ENCODE data around the gene CTSC. TPM values are rescaled to one million over a fixed set of nuclear protein-coding genes. Genes with fewer than 3 reads are reported as not detected.

The CTSC gene
- total RNA-seq (10 to 100 TPM; 42.7 to 64.5 (median 56.1) TPM), total RNA-seq (35.0 to 146 (median 84.2) reads per million in 29 experiments)
- total RNA-seq (2013): 140 TPM

GRCh38 chr11:88337181-88337986, at the start of gene CTSC:
Gene CTSC (minus strand): TSS chr11:88337736. CDS start chr11:88337672, 64 bp downstream.
- peak within 1 kb of the TSS; percentile 81 to 94 for H3K4me3 ChIP-seq (ENCODE audit: control insufficient read depth in 1 of 2, extremely low read depth in 1 of 2, low read length in 1 of 2)
- peaks cover 15 to 35% of the 10 kb centered on the region in 2 experiments for H3K4me1 ChIP-seq (ENCODE audit: control insufficient read depth in 1 of 2, extremely low read depth in 1 of 2, insufficient read depth in 2 of 2, low read length in 2 of 2)
- H3K4me1 Mint-ChIP-seq: peaks cover 53 to 72% (median 61%) of the 10 kb centered on the region in 3 donors
- H3K9me3 ChIP-seq: no peaks in the 10 kb centered on the region
- H3K27me3 ChIP-seq (replicated peaks in 1 of 2; ENCODE audit: control insufficient read depth in 2 of 2, extremely low read depth in 1 of 2, insufficient read depth in 2 of 2, low read length in 1 of 2): no peaks in the 10 kb centered on the region
- ChIA-PET POLR2A (interaction anchor here (0.6 to 1.7 kb wide), 5 partner anchors 10 to 46 kb away, joined by 3 to 5 read pairs (median 4); no protein-coding TSS in a partner anchor), CTCF (interaction anchor here (0.7 to 1.8 kb wide), 7 partner anchors 8 to 164 kb away, joined by 3 to 6 read pairs (median 5); no protein-coding TSS in a partner anchor)
- H3K4me3 Mint-ChIP-seq: peak within 1 kb of the TSS; percentile 99 to 100 (median 100)
- H3K36me3 Mint-ChIP-seq: peaks cover 19% of the 10 kb centered on the region
- H3K27ac ChIP-seq (ENCODE audit: low read length): peak within 1 kb of the TSS; percentile 71
- DNase-seq: peak; percentile 81 to 93 (median 89)
- under 1% methylated on average over 52 of the region's 54 CpGs for WGBS (ENCODE audit: insufficient coverage)
- H3K27ac Mint-ChIP-seq: peak within 1 kb of the TSS; percentile 98
- no peaks in the 10 kb centered on the region for H3K27me3 Mint-ChIP-seq
- H3K36me3 ChIP-seq (ENCODE audit: control insufficient read depth in 2 of 2, extremely low read depth in 1 of 2, insufficient read depth in 1 of 2, low read length in 1 of 2): peaks cover 0 to 15% of the 10 kb centered on the region in 2 donors
- no peaks in the 10 kb centered on the region for H3K9me3 Mint-ChIP-seq
- ATAC-seq (replicated peaks in 1 of 4): peak; percentile 92 to 94 (median 94)

GRCh38 chr11:88384669-88385005, 47.1 kb upstream of the CTSC start:
- Mint-ChIP-seq H3K4me3 (no peak overlapping the region), H3K27ac (no peak overlapping the region), H3K4me1 (peaks cover 0 to 4% (median 0%) of the 10 kb centered on the region in 3 donors), H3K9me3 (no peaks in the 10 kb centered on the region), H3K36me3 (no peaks in the 10 kb centered on the region), H3K27me3 (no peaks in the 10 kb centered on the region)
- CTCF ChIA-PET: no interaction called here
- no peak for ATAC-seq (replicated peaks in 1 of 4)
- H3K36me3 ChIP-seq (ENCODE audit: control insufficient read depth in 2 of 2, extremely low read depth in 1 of 2, insufficient read depth in 1 of 2, low read length in 1 of 2): no peaks in the 10 kb centered on the region
- no CpG with 5 or more reads among the region's 3 CpGs for WGBS (ENCODE audit: insufficient coverage)
- no peak for DNase-seq
- H3K4me3 ChIP-seq (ENCODE audit: control insufficient read depth in 1 of 2, extremely low read depth in 1 of 2, low read length in 1 of 2): no peak overlapping the region
- no peaks in the 10 kb centered on the region for H3K4me1 ChIP-seq (ENCODE audit: control insufficient read depth in 1 of 2, extremely low read depth in 1 of 2, insufficient read depth in 2 of 2, low read length in 2 of 2)
- no peaks in the 10 kb centered on the region for H3K27me3 ChIP-seq (replicated peaks in 1 of 2; ENCODE audit: control insufficient read depth in 2 of 2, extremely low read depth in 1 of 2, insufficient read depth in 2 of 2, low read length in 1 of 2)
- no peaks in the 10 kb centered on the region for H3K9me3 ChIP-seq
- H3K27ac ChIP-seq (ENCODE audit: low read length): no peak overlapping the region
- POLR2A ChIA-PET: no interaction called here

GRCh38 chr11:88384004-88384668, 46.6 kb upstream of the CTSC start:
- CTCF ChIA-PET: no interaction called here
- POLR2A ChIA-PET: no interaction called here
- Histone ChIP-seq H3K27me3 (replicated peaks in 1 of 2; ENCODE audit: control insufficient read depth in 2 of 2, extremely low read depth in 1 of 2, insufficient read depth in 2 of 2, low read length in 1 of 2) (no peaks in the 10 kb centered on the region), H3K36me3 (ENCODE audit: control insufficient read depth in 2 of 2, extremely low read depth in 1 of 2, insufficient read depth in 1 of 2, low read length in 1 of 2) (no peaks in the 10 kb centered on the region), H3K27ac (ENCODE audit: low read length) (no peak overlapping the region), H3K4me1 (ENCODE audit: control insufficient read depth in 1 of 2, extremely low read depth in 1 of 2, insufficient read depth in 2 of 2, low read length in 2 of 2) (no peaks in the 10 kb centered on the region), H3K9me3 (no peaks in the 10 kb centered on the region), H3K4me3 (ENCODE audit: control insufficient read depth in 1 of 2, extremely low read depth in 1 of 2, low read length in 1 of 2) (no peak overlapping the region)
- H3K27ac Mint-ChIP-seq: no peak overlapping the region
- DNase-seq: no peak
- 100% methylated on average over 1 of the region's 4 CpGs for whole genome bisulfite sequencing (ENCODE audit: insufficient coverage)
- no peak overlapping the region for H3K4me3 Mint-ChIP-seq
- no peaks in the 10 kb centered on the region for H3K9me3 Mint-ChIP-seq
- no peaks in the 10 kb centered on the region for H3K36me3 Mint-ChIP-seq
- H3K27me3 Mint-ChIP-seq: no peaks in the 10 kb centered on the region
- ATAC-seq (replicated peaks in 1 of 4): no peak
- H3K4me1 Mint-ChIP-seq: peaks cover 0 to 4% (median 0%) of the 10 kb centered on the region in 3 donors

GRCh38 chr11:88383447-88383846, 45.9 kb upstream of the CTSC start:
- Mint-ChIP-seq H3K36me3 (no peaks in the 10 kb centered on the region), H3K4me1 (peaks cover 0 to 4% (median 0%) of the 10 kb centered on the region in 3 donors), H3K4me3 (no peak overlapping the region), H3K9me3 (no peaks in the 10 kb centered on the region), H3K27me3 (no peaks in the 10 kb centered on the region), H3K27ac (no peak overlapping the region)
- H3K4me3 ChIP-seq (ENCODE audit: control insufficient read depth in 1 of 2, extremely low read depth in 1 of 2, low read length in 1 of 2): no peak overlapping the region
- no peaks in the 10 kb centered on the region for H3K27me3 ChIP-seq (replicated peaks in 1 of 2; ENCODE audit: control insufficient read depth in 2 of 2, extremely low read depth in 1 of 2, insufficient read depth in 2 of 2, low read length in 1 of 2)
- no peak overlapping the region for H3K27ac ChIP-seq (ENCODE audit: low read length)
- H3K36me3 ChIP-seq (ENCODE audit: control insufficient read depth in 2 of 2, extremely low read depth in 1 of 2, insufficient read depth in 1 of 2, low read length in 1 of 2): no peaks in the 10 kb centered on the region
- ChIA-PET POLR2A (interaction anchor here in 1 of 2 donors (0.6 kb wide), 1 partner anchor 16 kb away, joined by 4 read pairs; no protein-coding TSS in a partner anchor), CTCF (interaction anchor here in 1 of 2 donors (0.5 kb wide), 1 partner anchor 48 kb away, joined by 3 read pairs; no protein-coding TSS in a partner anchor)
- DNase-seq (no peak), ATAC-seq (replicated peaks in 1 of 4) (no peak)
- 83% methylated on average over 1 of the region's 3 CpGs for WGBS (ENCODE audit: insufficient coverage)
- H3K9me3 ChIP-seq: no peaks in the 10 kb centered on the region
- no peaks in the 10 kb centered on the region for H3K4me1 ChIP-seq (ENCODE audit: control insufficient read depth in 1 of 2, extremely low read depth in 1 of 2, insufficient read depth in 2 of 2, low read length in 2 of 2)

- Histone ChIP-seq H3K9me3 (no peaks in the 10 kb centered on the region), H3K4me1 (ENCODE audit: control insufficient read depth in 1 of 2, extremely low read depth in 1 of 2, insufficient read depth in 2 of 2, low read length in 2 of 2) (no peaks in the 10 kb centered on the region), H3K36me3 (ENCODE audit: control insufficient read depth in 2 of 2, extremely low read depth in 1 of 2, insufficient read depth in 1 of 2, low read length in 1 of 2) (no peaks in the 10 kb centered on the region), H3K27me3 (replicated peaks in 1 of 2; ENCODE audit: control insufficient read depth in 2 of 2, extremely low read depth in 1 of 2, insufficient read depth in 2 of 2, low read length in 1 of 2) (no peaks in the 10 kb centered on the region), H3K27ac (ENCODE audit: low read length) (no peak overlapping the region), H3K4me3 (ENCODE audit: control insufficient read depth in 1 of 2, extremely low read depth in 1 of 2, low read length in 1 of 2) (no peak overlapping the region)
- H3K36me3 Mint-ChIP-seq: peaks cover 7% of the 10 kb centered on the region
- no peak for DNase-seq
- H3K27ac Mint-ChIP-seq: no peak overlapping the region
- H3K4me1 Mint-ChIP-seq: peaks cover 0 to 4% (median 4%) of the 10 kb centered on the region in 3 donors
- WGBS (ENCODE audit: insufficient coverage): no CpG with 5 or more reads among the region's 3 CpGs
- H3K4me3 Mint-ChIP-seq: no peak overlapping the region
- CTCF ChIA-PET: interaction anchor here in 1 of 2 donors (0.6 kb wide), 2 partner anchors 67 to 147 kb away, joined by 4 to 7 read pairs; no protein-coding TSS in a partner anchor
- H3K27me3 Mint-ChIP-seq: no peaks in the 10 kb centered on the region
- POLR2A ChIA-PET: no interaction called here
- no peaks in the 10 kb centered on the region for H3K9me3 Mint-ChIP-seq
- ATAC-seq (replicated peaks in 1 of 4): no peak
Observed at GRCh38 chr11:88379130-88379529, 41.6 kb upstream of the CTSC start.

- Histone ChIP-seq H3K27ac (ENCODE audit: low read length) (no peak overlapping the region), H3K4me1 (ENCODE audit: control insufficient read depth in 1 of 2, extremely low read depth in 1 of 2, insufficient read depth in 2 of 2, low read length in 2 of 2) (no peaks in the 10 kb centered on the region), H3K4me3 (ENCODE audit: control insufficient read depth in 1 of 2, extremely low read depth in 1 of 2, low read length in 1 of 2) (no peak overlapping the region), H3K27me3 (replicated peaks in 1 of 2; ENCODE audit: control insufficient read depth in 2 of 2, extremely low read depth in 1 of 2, insufficient read depth in 2 of 2, low read length in 1 of 2) (no peaks in the 10 kb centered on the region), H3K36me3 (ENCODE audit: control insufficient read depth in 2 of 2, extremely low read depth in 1 of 2, insufficient read depth in 1 of 2, low read length in 1 of 2) (no peaks in the 10 kb centered on the region), H3K9me3 (no peaks in the 10 kb centered on the region)
- ChIA-PET POLR2A (interaction anchor here in 1 of 2 donors (0.6 kb wide), 1 partner anchor 414 kb away, joined by 5 read pairs; no protein-coding TSS in a partner anchor), CTCF (interaction anchor here in 1 of 2 donors (0.6 kb wide), 2 partner anchors 68 to 148 kb away, joined by 4 to 7 read pairs; no protein-coding TSS in a partner anchor)
- 100% methylated on average over 3 of the region's 4 CpGs for WGBS (ENCODE audit: insufficient coverage)
- no peaks in the 10 kb centered on the region for H3K27me3 Mint-ChIP-seq
- H3K4me1 Mint-ChIP-seq: peaks cover 0 to 4% (median 3%) of the 10 kb centered on the region in 3 donors
- H3K4me3 Mint-ChIP-seq: no peak overlapping the region
- DNase-seq (no peak), ATAC-seq (replicated peaks in 1 of 4) (no peak)
- H3K27ac Mint-ChIP-seq: no peak overlapping the region
- H3K36me3 Mint-ChIP-seq: peaks cover 7% of the 10 kb centered on the region
- H3K9me3 Mint-ChIP-seq: no peaks in the 10 kb centered on the region
Observed at GRCh38 chr11:88378422-88379066, 41.0 kb upstream of the CTSC start.
